ENCODE results near the gene MRI1. TPM values are rescaled to one million over a fixed set of nuclear protein-coding genes. Genes with fewer than 3 reads are reported as not detected.

Gene MRI1
- total RNA-seq (65.0 and 75.5 TPM in 2 replicates), polyA plus RNA-seq (82.2 and 118 TPM in 2 replicates), polyA minus RNA-seq (61.6 and 64.7 TPM in 2 replicates)
- 27.1 TPM for total RNA-seq (2013)

DNA sequence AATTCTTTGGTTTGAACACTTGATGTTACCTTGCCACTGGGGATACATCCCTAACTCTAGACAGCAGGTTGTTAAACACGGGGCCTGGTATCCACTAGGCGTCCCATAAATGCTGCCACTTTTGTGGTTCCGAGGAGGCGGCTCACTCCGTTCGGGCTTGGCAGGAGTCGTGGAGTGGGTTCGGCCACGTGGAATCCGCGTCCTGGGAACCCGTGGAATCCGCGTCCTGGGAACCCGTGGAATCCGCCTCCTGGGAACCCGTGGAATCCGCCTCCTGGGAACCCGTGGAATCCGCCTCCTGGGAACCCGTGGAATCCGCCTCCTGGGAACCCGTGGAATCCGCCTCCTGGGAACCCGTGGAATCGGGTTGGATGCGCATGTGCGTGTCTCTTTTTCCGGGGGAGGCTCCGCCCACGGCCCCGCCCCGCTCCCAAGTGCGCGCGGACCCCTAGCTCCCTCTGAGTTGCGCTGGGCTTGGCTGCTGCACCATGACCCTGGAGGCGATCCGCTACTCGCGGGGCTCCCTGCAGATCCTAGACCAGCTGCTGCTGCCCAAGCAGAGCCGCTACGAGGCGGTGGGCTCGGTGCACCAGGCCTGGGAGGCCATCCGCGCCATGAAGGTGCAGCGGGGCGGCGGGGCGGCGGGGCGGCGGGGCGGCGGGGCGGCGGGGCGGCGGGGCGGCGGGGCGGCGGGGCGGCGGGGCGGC is at the start of gene MRI1:
Gene MRI1, plus strand, starts transcription at position 422 of the 707 bp plus-strand sequence. Its CDS starts 67 bp downstream, at position 489.
- peak within 1 kb of the TSS; percentile 76 for H3K27ac Mint-ChIP-seq
- peak within 1 kb of the TSS; percentile 47 to 85 (median 60) for H3K4me3 ChIP-seq (ENCODE audit: control extremely low read depth in 1 of 5, extremely low read depth in 1 of 5, insufficient read depth in 1 of 5, low read depth in 2 of 5, low read length in 4 of 5)
- peak within 1 kb of the TSS; percentile 89 for H3K4me3 Mint-ChIP-seq
- peaks cover 11 to 19% of the 10 kb centered on the region in 2 donors for H3K4me1 ChIP-seq (ENCODE audit: control insufficient read depth in 2 of 2, insufficient read depth in 2 of 2, low read length in 2 of 2)
- WGBS (ENCODE audit: insufficient coverage): 24% methylated on average over 52 of the region's 67 CpGs
- peak; percentile 71 for DNase-seq
- ChIA-PET POLR2A (interaction anchor here (1.1 to 1.6 kb wide), 3 partner anchors 10 to 98 kb away, joined by 4 to 7 read pairs (median 6); partner anchors contain the start of gene C19orf53), CTCF (interaction anchor here (1.1 to 2.0 kb wide), 2 partner anchors 19 to 98 kb away, joined by 4 read pairs; no protein-coding TSS in a partner anchor)
- no peak for TF ChIP-seq EZH2 (IDR thresholded peaks at IDR 0.05; ENCODE audit: borderline replicate concordance, insufficient read depth, low read depth, low read length, poor library complexity, severe bottlenecking)
- no peak for TF ChIP-seq CTCF (IDR thresholded peaks at IDR 0.05)
- no peaks in the 10 kb centered on the region for H3K27me3 Mint-ChIP-seq
- peak; percentile 91 for ATAC-seq (ENCODE audit: low read depth)
- peaks cover 0 to 6% (median 0%) of the 10 kb centered on the region in 4 experiments for H3K27me3 ChIP-seq (replicated peaks in 1 of 4; ENCODE audit: control extremely low read depth in 1 of 4, control insufficient read depth in 3 of 4, insufficient read depth in 4 of 4, low read length in 3 of 4)
- H3K27ac ChIP-seq (ENCODE audit: low read length in 2 of 2): peak within 1 kb of the TSS; percentile 43 to 66
- H3K4me1 Mint-ChIP-seq: peaks cover 18% of the 10 kb centered on the region
- H3K4me2 ChIP-seq (replicated peaks; ENCODE audit: low read depth, low read length, poor library complexity, severe bottlenecking): peak within 1 kb of the TSS; percentile 88
- intact Hi-C loops (cut with micrococcal nuclease): loop anchor here (1.0 kb wide), 1 partner anchor 16 kb away; no protein-coding TSS in a partner anchor
- H3K79me2 ChIP-seq (ENCODE audit: control insufficient read depth, insufficient read depth, low read length): peaks cover 9% of the 10 kb centered on the region
- peaks cover 0 to 7% (median 0%) of the 10 kb centered on the region in 3 donors for H3K9me3 ChIP-seq (ENCODE audit: control extremely low read depth in 1 of 3, control insufficient read depth in 2 of 3, insufficient read depth in 1 of 3, low read length in 2 of 3)
- H3K9me3 Mint-ChIP-seq (ENCODE audit: insufficient read depth): no peaks in the 10 kb centered on the region
- peak within 1 kb of the TSS; percentile 83 for H3K9ac ChIP-seq (ENCODE audit: low read length)
- H3K36me3 ChIP-seq (replicated peaks in 1 of 2; ENCODE audit: control extremely low read depth in 1 of 2, control insufficient read depth in 1 of 2, extremely low read depth in 1 of 2, insufficient read depth in 2 of 2, low read length in 1 of 2): peaks cover 0 to 17% of the 10 kb centered on the region in 2 experiments
- no peaks in the 10 kb centered on the region for H4K20me1 ChIP-seq (ENCODE audit: control insufficient read depth, insufficient read depth, low read length, poor library complexity, severe bottlenecking)
- peak within 1 kb of the TSS; percentile 81 for H2AFZ ChIP-seq (ENCODE audit: insufficient read depth, low read depth, low read length, poor library complexity, severe bottlenecking)

- Mint-ChIP-seq H3K9me3 (ENCODE audit: insufficient read depth) (no peaks in the 10 kb centered on the region), H3K27ac (no peak overlapping the region), H3K27me3 (peaks cover 23% of the 10 kb centered on the region), H3K4me1 (peaks cover 2% of the 10 kb centered on the region), H3K4me3 (no peak overlapping the region)
- intact Hi-C loops (cut with micrococcal nuclease): no loop called here
- DNase-seq (no peak), ATAC-seq (ENCODE audit: low read depth) (no peak)
- Histone ChIP-seq H3K4me1 (ENCODE audit: control insufficient read depth in 2 of 2, insufficient read depth in 2 of 2, low read length in 2 of 2) (no peaks in the 10 kb centered on the region), H3K4me2 (replicated peaks; ENCODE audit: low read depth, low read length, poor library complexity, severe bottlenecking) (no peak overlapping the region), H3K4me3 (ENCODE audit: control extremely low read depth in 1 of 5, extremely low read depth in 1 of 5, insufficient read depth in 1 of 5, low read depth in 2 of 5, low read length in 4 of 5) (no peak overlapping the region), H4K20me1 (ENCODE audit: control insufficient read depth, insufficient read depth, low read length, poor library complexity, severe bottlenecking) (no peaks in the 10 kb centered on the region), H3K9me3 (ENCODE audit: control extremely low read depth in 1 of 3, control insufficient read depth in 2 of 3, insufficient read depth in 1 of 3, low read length in 2 of 3) (peaks cover 2 to 23% (median 3%) of the 10 kb centered on the region in 3 donors), H3K27ac (ENCODE audit: low read length in 2 of 2) (no peak overlapping the region), H3K9ac (ENCODE audit: low read length) (no peak overlapping the region), H3K79me2 (ENCODE audit: control insufficient read depth, insufficient read depth, low read length) (no peaks in the 10 kb centered on the region), H3K27me3 (replicated peaks in 1 of 4; ENCODE audit: control extremely low read depth in 1 of 4, control insufficient read depth in 3 of 4, insufficient read depth in 4 of 4, low read length in 3 of 4) (peaks cover 0 to 5% (median 3%) of the 10 kb centered on the region in 4 experiments), H2AFZ (ENCODE audit: insufficient read depth, low read depth, low read length, poor library complexity, severe bottlenecking) (no peak overlapping the region), H3K36me3 (replicated peaks in 1 of 2; ENCODE audit: control extremely low read depth in 1 of 2, control insufficient read depth in 1 of 2, extremely low read depth in 1 of 2, insufficient read depth in 2 of 2, low read length in 1 of 2) (no peaks in the 10 kb centered on the region)
- WGBS (ENCODE audit: insufficient coverage): 27% methylated on average over 6 of the region's 8 CpGs
- ChIA-PET POLR2A (no interaction called here), CTCF (interaction anchor here (1.1 kb wide), 1 partner anchor 121 kb away, joined by 4 read pairs; no protein-coding TSS in a partner anchor)
- no peak for TF ChIP-seq EZH2 (IDR thresholded peaks at IDR 0.05; ENCODE audit: borderline replicate concordance, insufficient read depth, low read depth, low read length, poor library complexity, severe bottlenecking)
- no peak for TF ChIP-seq CTCF (IDR thresholded peaks at IDR 0.05)
These were observed 47.1 kb upstream of the MRI1 start for GRCh38 chr19:13717194-13717643.

Data from B cell (primary cell).